A549 (cell line): ENCODE data around the gene PTGES3L. TPM values are rescaled to one million over a fixed set of nuclear protein-coding genes. Genes with fewer than 3 reads are reported as not detected.

Experiments
- ATAC-seq, 2 experiments: fragments of 200-7000 bp in 1 of 2; fragments of >200 bp in 1 of 2; cut with Nextera tagmentation in 1 of 2; cut with Tn5 transposase in 1 of 2; 3 replicates each; pipeline versions ENCODE4 v1.8.0 to v1.9.1; 2018 to 2020; ENCODE audit warnings: mild to moderate bottlenecking in 1 of 2, moderate library complexity in 1 of 2
- CTCF ChIA-PET: fragments of 300-600 bp; sonication (Branson Sonifier 250); formaldehyde crosslinking; extraction: SDS; loops from one replicate; lab custom pipeline; 2021; ENCODE audit warnings: antibody characterized with exemption, inconsistent platforms; lab: Yijun Ruan, JAX
- POLR2A ChIA-PET: fragments of 350-600 bp; formaldehyde crosslinking; extraction: SDS; loops from one replicate; lab custom pipeline; 2021; ENCODE audit warnings: antibody characterized with exemption, inconsistent platforms; lab: Yijun Ruan, JAX
- DNase-seq, 2 experiments: peaks; one replicate each; pipeline versions ENCODE4 v3.0.0 to v3.0.0-alpha.2; 2011 to 2016; ENCODE audit warnings: low read depth in 1 of 2, low spot score in 1 of 2
- FAIRE-seq: peaks from 2 replicates; lab custom pipeline; 2011; peaks lifted over from hg19 to GRCh38; lab: Jason Lieb, UNC
- H3K27ac ChIP-seq, 2 experiments: fragments of >200 bp; sonication (Bioruptor Twin); formaldehyde crosslinking; 3 replicates each; pipeline ENCODE4 v1.5.1; 2016 to 2017
- H3K4me1 ChIP-seq: fragments of >200 bp; sonication (Bioruptor Twin); formaldehyde crosslinking; 3 replicates; pipeline ENCODE4 v1.6.1; 2016
- H3K4me2 ChIP-seq: fragments of >200 bp; sonication (Bioruptor Twin); formaldehyde crosslinking; 3 replicates; pipeline ENCODE4 v1.6.1; 2016
- H3K4me3 ChIP-seq: fragments of >200 bp; sonication (Bioruptor Twin); formaldehyde crosslinking; 3 replicates; pipeline ENCODE4 v1.5.1; 2016
- H3K9me3 ChIP-seq: fragments of >200 bp; sonication (Bioruptor Twin); formaldehyde crosslinking; 3 replicates; pipeline ENCODE4 v1.6.1; 2016
- CBX2 ChIP-seq: fragments of 200-600 bp; sonication (generic); IDR thresholded peaks from 2 replicates; pipeline ENCODE4 v1.6.1; 2016; ENCODE audit warnings: low read depth, mild to moderate bottlenecking, borderline replicate concordance
- E2F6 ChIP-seq: IDR thresholded peaks from 2 replicates; pipeline ENCODE4 v1.6.1; 2012; ENCODE audit warnings: low read depth, borderline replicate concordance
- ELK1 ChIP-seq: fragments of 150-350 bp; IDR thresholded peaks from 2 replicates; pipeline ENCODE4 v1.6.1; 2014; ENCODE audit warnings: low read depth, mild to moderate bottlenecking, low read length
- ESRRA ChIP-seq: fragments of 150-350 bp; IDR thresholded peaks from 2 replicates; pipeline ENCODE4 v1.6.1; 2014; ENCODE audit warnings: mild to moderate bottlenecking, low read length, borderline replicate concordance
- FOSB ChIP-seq: fragments of 250-450 bp; sonication (Bioruptor Pico); IDR thresholded peaks from 2 replicates; pipeline ENCODE4 v1.5.0; 2020; ENCODE audit warnings: mild to moderate bottlenecking, moderate library complexity
- HES2 ChIP-seq: fragments of >200 bp; sonication (Bioruptor Twin); formaldehyde crosslinking; IDR thresholded peaks from 2 replicates; pipeline ENCODE4 v1.6.1; 2016
- HOXB13 ChIP-seq: fragments of 250-450 bp; sonication (Bioruptor Pico); IDR thresholded peaks from 2 replicates; pipeline ENCODE4 v1.5.0; 2020; ENCODE audit warnings: low read depth, mild to moderate bottlenecking, moderate library complexity
- JUN ChIP-seq, 2 experiments: fragments of >200 bp; sonication (Bioruptor Twin); formaldehyde crosslinking; IDR thresholded peaks; 2 replicates in 1 of 2; 3 replicates in 1 of 2; pipeline ENCODE4 v1.6.1; 2016 to 2017
- KDM5A ChIP-seq: fragments of 200-600 bp; sonication (generic); IDR thresholded peaks from 2 replicates; pipeline ENCODE4 v1.6.1; 2016; ENCODE audit warnings: antibody characterized with exemption, mild to moderate bottlenecking
- MAFK ChIP-seq: fragments of 450-650 bp; IDR thresholded peaks from 2 replicates; pipeline ENCODE4 v1.6.1; 2014; ENCODE audit not compliant: partially characterized antibody
- NFE2L2 ChIP-seq: fragments of 150-350 bp; conservative IDR thresholded peaks from 2 replicates; pipeline ENCODE4 v1.6.1; 2014; ENCODE audit warnings: low read length
- PHF8 ChIP-seq: fragments of 200-600 bp; sonication (generic); IDR thresholded peaks from 2 replicates; pipeline ENCODE4 v1.6.1; 2016; ENCODE audit warnings: low read depth, mild to moderate bottlenecking, antibody characterized with exemption, moderate library complexity, borderline replicate concordance
- RCOR1 ChIP-seq: fragments of 150-350 bp; IDR thresholded peaks from 2 replicates; pipeline ENCODE4 v1.6.1; 2014; ENCODE audit warnings: antibody characterized with exemption, low read length, low read depth
- REST ChIP-seq: fragments of 200-600 bp; sonication (generic); IDR thresholded peaks from 2 replicates; pipeline ENCODE4 v1.6.1; 2016; ENCODE audit warnings: antibody characterized with exemption, mild to moderate bottlenecking, moderate library complexity
- RNF2 ChIP-seq: fragments of 200-600 bp; sonication (generic); IDR thresholded peaks from 2 replicates; pipeline ENCODE4 v1.6.1; 2016; ENCODE audit warnings: low read depth, mild to moderate bottlenecking, antibody characterized with exemption, moderate library complexity, borderline replicate concordance
- SMC3 ChIP-seq: fragments of >200 bp; sonication (Bioruptor Twin); formaldehyde crosslinking; IDR thresholded peaks from 3 replicates; pipeline ENCODE4 v1.6.1; 2018; ENCODE audit warnings: inconsistent platforms
- SREBF2 ChIP-seq: fragments of 450-650 bp; IDR thresholded peaks from 2 replicates; pipeline ENCODE4 v1.6.1; 2014; ENCODE audit warnings: mild to moderate bottlenecking, moderate library complexity
- TP53 ChIP-seq: fragments of 250-450 bp; sonication (Bioruptor Pico); IDR thresholded peaks from 2 replicates; pipeline ENCODE4 v1.5.0; 2021; ENCODE audit warnings: mild to moderate bottlenecking, moderate library complexity
- ZSCAN20 ChIP-seq: fragments of 250-450 bp; sonication (Bioruptor Pico); IDR thresholded peaks from 2 replicates; pipeline ENCODE4 v1.8.0; 2022; ENCODE audit warnings: mild to moderate bottlenecking, moderate library complexity
- WGBS: methylation state at CpG from one replicate; pipeline ENCODE4 v1.1.6; 2017; ENCODE audit errors: missing lambda C conversion rate; 5-methylcytosine and 5-hydroxymethylcytosine counted together
- polyA plus RNA-seq, 4 experiments: library from polyadenylated mRNA; depleted of rRNA in 3 of 4; stranded (reverse); fragments of >200 nt; fragmentation: RNase III in 1 of 4; extraction: RNeasy Plus Mini Kit Qiagen cat#74134 plus additional on column Dnase treatment in 1 of 4; gene quantifications; 2 replicates in 3 of 4; 3 replicates in 1 of 4; pipeline ENCODE4 v1.2.3, GENCODE V29; 2011 to 2017

PTGES3L gene
- polyA plus RNA-seq, 2 of the 4 experiments (the other 2 are of a cell fraction), result 1.8 to 3.5 TPM

- no peak for TF ChIP-seq PHF8
- TF ChIP-seq JUN (IDR thresholded peaks at IDR 0.05), result no peak
- TF ChIP-seq SMC3, result no peak
- TF ChIP-seq MAFK, result no peak
- no peak for TF ChIP-seq HOXB13 (CRISPR knock-in tag)
These were observed 47.5 kb upstream of the PTGES3L start (continued) for GRCh38 chr17:43027091-43028032.

GRCh38 chr17:43026595-43026994, 46.7 kb upstream of the PTGES3L start:
- ATAC-seq (no peak), DNase-seq (no peak), FAIRE-seq (no peak)
- no peak overlapping the region for H3K4me2 ChIP-seq
- no peak overlapping the region for H3K27ac ChIP-seq
- no peak overlapping the region for H3K4me3 ChIP-seq
- WGBS, result 79% methylated on average over 5 of the region's 5 CpGs
- H3K4me1 ChIP-seq, result peaks cover 12% of the 10 kb centered on the region
- no peaks in the 10 kb centered on the region for H3K9me3 ChIP-seq
- TF ChIP-seq FOSB (CRISPR knock-in tag) (no peak), CBX2 (no peak), RCOR1 (no peak), SREBF2 (no peak), KDM5A (no peak), HES2 (no peak), PHF8 (no peak), ZSCAN20 (CRISPR knock-in tag) (no peak), REST (no peak), ESRRA (no peak), TP53 (CRISPR knock-in tag) (no peak), RNF2 (no peak), E2F6 (no peak), NFE2L2 (no peak), ELK1 (no peak)
- ChIA-PET CTCF (interaction anchor here (1.5 to 1.7 kb wide), 2 partner anchors 13 to 14 kb away, joined by 3 to 4 read pairs; no protein-coding TSS in a partner anchor), POLR2A (interaction anchor here (2.0 kb wide), 1 partner anchor 289 kb away, joined by 6 read pairs; no protein-coding TSS in a partner anchor)
